GM20000 (cell line): ENCODE measurements around the gene ZNF600.
"Not testable (repeated sequence)": the region's sequence is repeated elsewhere in the genome, so short reads cannot be mapped to it uniquely, and the experiment has no call there.

Experiments
- DNase-seq: peaks from one replicate; pipeline ENCODE4 v3.0.0; 2012; ENCODE audit warnings: low spot score
- TF ChIP-seq, protein P1 (sequence below): IDR thresholded peaks from 2 replicates; pipeline ENCODE4 v1.5.1; 2012; ENCODE audit warnings: mild to moderate bottlenecking, control low read depth; ENCODE audit errors: extremely low read depth, missing control alignments

ZNF600 gene

DNA sequence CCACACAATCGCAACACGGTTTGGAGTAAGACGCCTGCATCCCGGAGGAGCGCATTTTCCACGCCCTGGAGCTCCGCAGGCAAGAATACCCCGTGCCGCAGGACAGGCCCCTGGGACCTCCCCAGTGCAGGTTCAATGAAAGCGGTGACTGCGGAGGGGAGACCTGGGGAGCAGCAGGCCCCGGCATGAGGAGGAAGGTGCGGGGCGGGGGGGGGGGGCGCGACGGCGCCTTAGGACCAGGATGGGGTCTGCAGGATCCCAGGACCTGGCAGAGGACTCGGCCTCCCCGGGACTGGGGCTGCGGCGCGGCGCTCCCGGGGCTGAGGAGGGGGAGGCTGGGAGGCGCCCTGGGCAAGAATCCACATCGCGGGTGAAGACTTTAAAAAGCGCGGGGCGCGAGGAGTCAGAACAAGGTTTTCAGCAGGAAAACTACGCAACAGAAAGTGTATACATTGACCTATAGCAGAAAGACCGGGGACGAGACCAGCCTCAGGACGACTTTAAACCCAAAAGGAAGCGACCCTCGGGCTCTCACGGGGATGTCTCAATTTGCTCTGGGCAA lies 52.2 kb downstream of the ZNF600 start:
- TF ChIP-seq, protein P1, sequence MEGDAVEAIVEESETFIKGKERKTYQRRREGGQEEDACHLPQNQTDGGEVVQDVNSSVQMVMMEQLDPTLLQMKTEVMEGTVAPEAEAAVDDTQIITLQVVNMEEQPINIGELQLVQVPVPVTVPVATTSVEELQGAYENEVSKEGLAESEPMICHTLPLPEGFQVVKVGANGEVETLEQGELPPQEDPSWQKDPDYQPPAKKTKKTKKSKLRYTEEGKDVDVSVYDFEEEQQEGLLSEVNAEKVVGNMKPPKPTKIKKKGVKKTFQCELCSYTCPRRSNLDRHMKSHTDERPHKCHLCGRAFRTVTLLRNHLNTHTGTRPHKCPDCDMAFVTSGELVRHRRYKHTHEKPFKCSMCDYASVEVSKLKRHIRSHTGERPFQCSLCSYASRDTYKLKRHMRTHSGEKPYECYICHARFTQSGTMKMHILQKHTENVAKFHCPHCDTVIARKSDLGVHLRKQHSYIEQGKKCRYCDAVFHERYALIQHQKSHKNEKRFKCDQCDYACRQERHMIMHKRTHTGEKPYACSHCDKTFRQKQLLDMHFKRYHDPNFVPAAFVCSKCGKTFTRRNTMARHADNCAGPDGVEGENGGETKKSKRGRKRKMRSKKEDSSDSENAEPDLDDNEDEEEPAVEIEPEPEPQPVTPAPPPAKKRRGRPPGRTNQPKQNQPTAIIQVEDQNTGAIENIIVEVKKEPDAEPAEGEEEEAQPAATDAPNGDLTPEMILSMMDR: no peak
- DNase-seq: peak; percentile 39

DNA sequence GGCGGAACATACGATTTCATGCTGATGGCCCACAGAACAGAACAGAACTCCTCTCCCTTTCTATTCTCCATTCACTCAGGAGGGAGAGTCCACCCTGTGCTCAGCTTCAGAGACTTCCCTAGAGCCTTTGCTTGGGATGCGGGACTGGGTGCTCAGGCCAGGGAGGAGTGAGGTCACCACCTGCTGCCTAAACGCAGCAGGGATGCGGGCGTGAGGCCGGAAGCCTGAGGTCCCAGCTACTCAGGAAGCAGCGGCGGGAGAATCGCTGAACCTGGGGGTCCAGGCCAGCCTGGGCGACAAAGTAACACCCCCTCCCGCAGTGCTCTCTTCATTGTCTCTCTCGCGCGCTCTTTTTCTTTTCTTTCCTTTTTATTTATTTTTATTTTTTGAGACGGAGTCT lies 60.5 kb downstream of the ZNF600 start:
- DNase-seq: not testable (repeated sequence)

DNA sequence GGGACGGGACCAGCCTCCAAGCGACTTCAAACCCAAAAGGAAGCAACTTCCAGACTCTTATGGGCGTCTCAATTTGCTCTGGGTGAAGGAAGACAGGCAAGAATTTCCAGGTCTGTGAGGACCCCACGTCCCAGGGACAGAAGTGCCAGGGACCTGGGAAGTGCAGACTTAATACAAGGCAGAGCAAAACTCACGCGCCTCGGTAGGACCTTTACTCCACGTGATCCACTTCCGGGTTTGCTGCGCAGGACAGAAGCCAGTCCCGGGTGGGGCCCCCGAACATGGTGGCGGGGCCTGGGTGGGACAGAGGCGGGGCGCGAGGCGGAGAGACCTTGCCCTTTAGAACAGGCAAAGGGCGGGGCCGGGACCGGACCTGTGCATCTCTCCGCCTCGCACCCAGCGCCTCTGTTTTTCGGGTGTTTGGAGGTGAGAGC lies 61.0 kb downstream of the ZNF600 start:
- DNase-seq: no peak
- TF ChIP-seq, protein P1: no peak

DNA sequence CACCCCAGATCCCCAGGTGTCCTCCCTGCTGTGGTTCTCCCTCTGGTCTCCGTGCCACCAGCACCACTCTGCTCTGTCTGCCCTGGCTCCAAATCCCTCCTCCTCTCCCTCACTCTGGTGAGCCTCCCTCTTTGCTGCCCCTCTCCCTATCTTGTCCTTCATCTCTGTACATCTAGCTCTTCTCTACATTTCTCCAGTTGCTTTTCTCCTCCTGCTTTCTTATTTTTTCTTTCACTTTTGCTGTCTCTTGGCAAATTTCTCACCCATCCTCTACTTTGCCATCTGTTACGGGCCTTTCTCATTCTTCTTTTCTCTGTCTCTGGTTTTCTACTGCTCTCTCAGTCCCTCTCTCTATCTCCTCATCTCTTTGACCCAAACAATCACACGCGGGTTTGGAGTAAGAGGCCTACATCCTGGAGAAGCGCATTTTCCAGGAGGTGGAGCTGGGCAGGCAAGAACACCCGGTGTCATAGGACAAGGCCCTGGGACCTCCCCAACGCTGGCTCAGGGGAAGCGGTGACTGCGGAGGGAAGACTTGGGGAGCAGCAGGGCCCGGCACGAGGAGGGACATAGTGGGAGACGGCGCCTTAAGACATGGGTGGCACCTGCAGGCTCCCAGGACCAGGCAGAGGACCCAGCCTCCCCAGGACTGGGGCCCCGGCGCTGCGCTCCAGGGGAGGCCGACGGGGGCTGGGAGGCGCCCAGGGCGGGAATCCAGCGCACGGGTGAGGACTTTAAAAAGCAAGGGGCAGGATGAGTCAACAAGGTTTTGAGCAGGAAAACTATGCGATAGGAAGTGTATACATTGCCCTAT lies 61.7 kb downstream of the ZNF600 start:
- no peak for DNase-seq
- TF ChIP-seq, protein P1: no peak

DNA sequence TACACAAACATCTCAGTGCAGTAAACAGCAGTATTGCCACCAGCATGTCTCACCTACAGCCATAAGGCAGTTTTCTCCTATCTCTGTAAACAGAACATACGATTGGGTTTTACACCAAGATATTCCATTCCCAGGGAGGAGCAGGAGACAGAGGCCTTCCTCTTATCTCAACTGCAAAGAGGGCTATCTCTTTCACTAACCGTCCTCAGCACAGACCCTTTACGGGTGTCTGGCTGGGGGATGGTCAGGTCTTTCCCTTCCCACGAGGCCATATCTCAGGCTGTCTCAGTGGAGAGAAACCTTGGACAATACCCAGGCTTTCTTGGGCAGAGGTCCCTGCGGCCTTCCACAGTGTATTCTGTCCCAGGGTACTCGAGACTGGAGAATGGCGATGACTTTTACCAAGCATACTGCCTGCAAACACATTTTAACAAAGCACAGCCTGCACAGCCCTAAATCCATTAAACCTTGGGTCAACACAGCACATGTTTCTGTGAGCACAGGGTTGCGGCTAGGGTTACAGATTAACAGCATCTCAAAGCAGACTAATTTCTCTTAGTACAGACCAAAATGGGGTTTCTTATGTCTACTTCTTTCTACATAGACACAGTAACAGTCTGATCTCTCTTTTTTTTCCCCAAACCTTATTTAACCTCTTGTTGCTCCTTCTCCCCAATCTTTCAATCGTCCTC lies 62.5 kb downstream of the ZNF600 start:
- DNase-seq: not testable (repeated sequence)

DNA sequence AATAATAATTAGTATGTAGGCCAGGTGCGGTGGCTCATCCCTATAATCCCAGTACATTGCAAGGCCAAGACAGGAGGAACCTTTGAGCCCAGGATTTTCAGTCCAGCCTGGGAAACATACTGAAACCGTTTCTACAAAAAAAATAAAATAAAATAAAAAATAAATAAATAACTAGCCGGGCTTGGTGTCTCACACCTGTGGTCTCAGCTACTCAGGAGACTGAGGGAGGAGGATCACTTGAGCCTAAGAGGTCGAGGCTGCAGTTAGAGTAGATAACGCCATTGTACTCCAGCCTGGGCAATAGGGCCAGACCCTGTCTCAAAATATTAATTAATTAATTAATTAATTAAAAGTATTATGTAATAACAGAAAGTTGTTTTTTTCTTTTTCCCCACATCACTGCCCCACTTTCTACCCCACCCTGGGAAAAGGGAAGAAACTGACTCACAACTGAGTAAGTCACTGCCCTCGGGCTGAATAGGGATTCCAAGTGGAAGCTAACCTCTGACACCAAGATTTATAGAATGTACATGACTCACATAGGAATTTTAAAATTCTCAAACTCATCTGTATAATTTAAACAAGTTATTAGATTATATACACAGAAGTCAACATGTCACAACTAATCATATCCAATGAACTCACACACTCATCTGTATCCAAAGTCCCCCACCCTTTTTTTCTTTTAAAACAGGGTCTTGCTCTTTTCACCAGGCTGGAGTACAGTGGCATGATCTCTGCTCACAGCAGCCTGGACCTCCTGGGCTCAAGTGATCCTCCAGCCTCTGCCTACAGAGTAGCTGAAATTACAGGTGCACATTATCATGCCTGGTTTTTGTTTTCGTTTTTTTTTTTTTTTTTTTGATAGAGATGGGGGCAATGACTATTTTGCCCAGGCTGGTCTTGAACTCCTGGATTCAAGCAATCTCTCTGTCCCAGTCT lies 64.3 kb downstream of the ZNF600 start:
- TF ChIP-seq, protein P1: no peak

DNA sequence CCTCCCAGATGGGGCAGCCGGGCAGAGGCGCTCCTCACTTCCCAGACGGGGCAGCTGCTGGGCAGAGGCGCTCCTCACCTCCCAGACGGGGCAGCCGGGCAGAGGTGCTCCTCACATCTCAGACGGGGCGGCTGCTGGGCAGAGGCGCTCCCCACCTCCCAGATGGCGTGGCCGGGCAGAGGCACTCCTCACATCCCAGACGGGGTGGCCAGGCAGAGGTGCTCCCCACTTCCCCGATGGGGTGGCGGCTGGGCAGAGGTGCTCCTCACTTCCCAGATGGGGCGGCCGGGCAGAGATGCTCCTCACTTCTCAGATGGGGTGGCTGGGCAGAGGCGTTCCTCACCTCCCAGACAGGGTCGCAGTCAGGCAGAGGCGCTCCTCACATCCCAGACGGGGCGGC lies 66.0 kb downstream of the ZNF600 start:
- not testable (repeated sequence) for DNase-seq

More for the DNA sequence above, 64.3 kb downstream of the ZNF600 start:
- DNase-seq: no peak

DNA sequence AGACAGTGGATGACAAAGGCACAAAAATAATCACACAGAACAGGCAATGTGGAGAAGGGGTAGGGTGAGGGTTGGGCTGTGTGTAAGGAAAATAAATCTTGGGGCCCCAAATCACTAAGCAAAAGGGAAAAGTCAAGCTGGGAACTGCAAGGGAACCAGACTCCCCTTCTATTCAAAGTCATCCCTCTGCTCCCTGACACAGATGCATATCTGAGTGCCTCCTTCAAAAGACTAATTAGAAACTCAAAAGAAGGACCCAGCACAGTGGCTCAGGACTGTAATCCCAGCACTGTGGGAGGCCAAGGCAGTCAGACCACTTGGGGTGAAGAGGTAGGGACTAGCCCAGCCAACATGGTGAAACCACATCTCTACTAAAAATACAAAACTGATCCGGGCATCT lies 70.1 kb downstream of the ZNF600 start:
- DNase-seq: no peak
- TF ChIP-seq, protein P1: no peak

DNA sequence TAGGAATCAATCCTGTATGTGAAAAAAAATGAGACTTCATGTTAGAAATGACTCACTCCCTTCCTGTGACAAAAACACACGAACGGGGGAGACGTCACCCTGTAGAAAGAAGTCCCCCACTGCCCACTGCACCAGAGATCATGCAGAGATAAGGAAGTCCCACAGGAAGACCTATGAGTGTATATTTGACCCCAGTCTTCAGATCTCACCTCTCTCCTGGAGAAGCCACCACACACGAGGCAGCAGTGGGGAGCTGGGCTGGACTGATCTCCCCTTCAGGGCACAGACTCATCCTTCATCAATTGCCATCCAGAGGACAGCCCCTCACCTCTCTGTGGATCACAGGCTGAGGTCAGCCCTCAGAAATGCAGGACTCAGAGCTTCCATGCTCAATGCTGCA lies 70.7 kb downstream of the ZNF600 start:
- DNase-seq: not testable (repeated sequence)

DNA sequence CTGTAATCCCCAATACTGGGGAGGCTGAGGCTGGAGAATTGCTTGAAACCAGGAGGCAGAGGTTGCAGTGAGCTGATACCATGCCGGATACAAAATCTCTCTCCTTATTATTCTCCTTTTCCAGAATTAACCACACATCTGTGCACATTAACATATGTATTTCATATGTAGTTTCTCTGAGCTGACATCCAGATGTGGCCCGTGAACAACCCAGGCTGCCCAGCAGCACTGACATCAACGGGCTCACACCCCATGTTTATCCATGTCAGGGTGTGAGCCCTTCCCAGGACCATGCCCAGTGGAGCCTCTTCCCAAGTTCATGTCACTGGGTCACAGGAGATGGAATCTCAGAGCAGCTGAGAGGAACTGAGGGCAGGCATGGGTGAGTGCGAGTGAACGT lies 71.3 kb downstream of the ZNF600 start:
- not testable (repeated sequence) for DNase-seq
